GM23248 (cell line): ENCODE data around the gene TTR. TPM values are rescaled to one million over a fixed set of nuclear protein-coding genes. Genes with fewer than 3 reads are reported as not detected.

Experiments used
- DNase-seq: peaks from one replicate; pipeline ENCODE4 v3.0.0-alpha.2; 2015
- H2AFZ ChIP-seq: fragments of 200-600 bp; sonication (generic); 2 replicates; pipeline ENCODE4 v1.6.1; 2016; ENCODE audit warnings: antibody characterized with exemption
- H3F3A ChIP-seq: fragments of 200-600 bp; sonication (generic); 2 replicates; pipeline ENCODE4 v1.6.1; 2016; ENCODE audit warnings: mild to moderate bottlenecking, antibody characterized with exemption, mixed run types; ENCODE audit not compliant: insufficient read depth
- H3K27ac ChIP-seq: fragments of 200-600 bp; sonication (generic); 2 replicates; pipeline ENCODE4 v1.5.1; 2016; ENCODE audit warnings: mild to moderate bottlenecking
- H3K27me3 ChIP-seq: fragments of 200-600 bp; sonication (generic); replicated peaks from 2 replicates; pipeline ENCODE4 v1.6.1; 2016; ENCODE audit warnings: mild to moderate bottlenecking; ENCODE audit not compliant: insufficient read depth
- H3K36me3 ChIP-seq: fragments of 200-600 bp; sonication (generic); 2 replicates; pipeline ENCODE4 v1.6.1; 2016; ENCODE audit warnings: low read depth, mild to moderate bottlenecking
- H3K4me1 ChIP-seq: fragments of 200-600 bp; sonication (generic); 2 replicates; pipeline ENCODE4 v1.6.1; 2016; ENCODE audit warnings: mild to moderate bottlenecking; ENCODE audit not compliant: insufficient read depth
- H3K4me2 ChIP-seq: fragments of 200-600 bp; sonication (generic); one replicate; pipeline ENCODE4 v1.6.1; 2016; ENCODE audit warnings: mild to moderate bottlenecking; ENCODE audit not compliant: unreplicated experiment
- H3K4me3 ChIP-seq: fragments of 200-600 bp; sonication (generic); 2 replicates; pipeline ENCODE4 v1.5.1; 2016; ENCODE audit warnings: mild to moderate bottlenecking
- H3K79me2 ChIP-seq: fragments of 200-600 bp; sonication (generic); 2 replicates; pipeline ENCODE4 v1.6.1; 2016; ENCODE audit warnings: mild to moderate bottlenecking; ENCODE audit not compliant: insufficient read depth
- H3K9ac ChIP-seq: fragments of 200-600 bp; sonication (generic); 2 replicates; pipeline ENCODE4 v1.6.1; 2016; ENCODE audit warnings: mild to moderate bottlenecking
- H3K9me2 ChIP-seq: fragments of 200-600 bp; sonication (generic); 2 replicates; pipeline ENCODE4 v1.6.1; 2016; ENCODE audit warnings: mixed run types, mild to moderate bottlenecking, moderate library complexity; ENCODE audit not compliant: insufficient read depth
- H3K9me3 ChIP-seq: fragments of 200-600 bp; sonication (generic); one replicate; pipeline ENCODE4 v1.6.1; 2017; ENCODE audit warnings: low read depth
- H4K20me1 ChIP-seq: fragments of 200-600 bp; sonication (generic); 2 replicates; pipeline ENCODE4 v1.6.0; 2016; ENCODE audit not compliant: insufficient read depth
- EZH2 ChIP-seq: fragments of 200-600 bp; sonication (generic); IDR thresholded peaks from 2 replicates; pipeline ENCODE4 v1.6.1; 2018; ENCODE audit warnings: antibody characterized with exemption, mild to moderate bottlenecking; ENCODE audit not compliant: insufficient read depth, poor library complexity, severe bottlenecking
- EZH2phosphoT487 ChIP-seq: fragments of 200-600 bp; sonication (generic); IDR thresholded peaks from 2 replicates; pipeline ENCODE4 v1.6.1; 2018; ENCODE audit warnings: antibody characterized with exemption, moderate library complexity, mild to moderate bottlenecking, low read depth; ENCODE audit not compliant: insufficient read depth
- WGBS, 2 experiments: methylation state at CpG; one replicate each; pipeline ENCODE4 v1.1.6; 2015 to 2017; ENCODE audit warnings: low lambda C conversion rate in 2 of 2, low coverage in 1 of 2; ENCODE audit errors: missing lambda C conversion rate in 2 of 2; 5-methylcytosine and 5-hydroxymethylcytosine counted together
- in situ Hi-C: fragments of 300-500 bp; cut with MboI; formaldehyde crosslinking; loops from 2 replicates; pipeline ENCODE4 v1.15.0; 2020
- polyA plus RNA-seq: library from polyadenylated mRNA; unstranded; fragments of >200 nt; fragmentation: Nextera tagmentation; extraction: Ambion mirVana; gene quantifications from 2 replicates; pipeline ENCODE4 v1.2.1, GENCODE V29; 2016
- total RNA-seq: library from RNA; depleted of rRNA; stranded (reverse); fragments of >200 nt; shearing (Covaris generic); gene quantifications from 2 replicates; pipeline ENCODE4 v1.2.3, GENCODE V29; 2014

The TTR gene
- total and polyA plus RNA-seq, 2 experiments from 2014 or later = not detected

GRCh38 chr18:31616586-31616985 is 24.9 kb downstream of the TTR start:
- TF ChIP-seq EZH2 (no peak), EZH2phosphoT487 (no peak)
- Histone ChIP-seq H2AFZ (no peak overlapping the region), H3F3A (no peaks in the 10 kb centered on the region), H3K4me2 (no peak overlapping the region), H3K36me3 (no peaks in the 10 kb centered on the region), H3K9ac (no peak overlapping the region), H3K9me3 (no peaks in the 10 kb centered on the region), H3K4me3 (no peak overlapping the region), H3K79me2 (no peaks in the 10 kb centered on the region), H3K9me2 (no peaks in the 10 kb centered on the region), H4K20me1 (no peaks in the 10 kb centered on the region), H3K4me1 (no peaks in the 10 kb centered on the region), H3K27ac (no peak overlapping the region), H3K27me3 (no peaks in the 10 kb centered on the region)
- no peak for DNase-seq
- in situ Hi-C loops = no loop called here
- 60 to 63% methylated on average over 4 of the region's 4 CpGs for WGBS, 2 experiments

DNA sequence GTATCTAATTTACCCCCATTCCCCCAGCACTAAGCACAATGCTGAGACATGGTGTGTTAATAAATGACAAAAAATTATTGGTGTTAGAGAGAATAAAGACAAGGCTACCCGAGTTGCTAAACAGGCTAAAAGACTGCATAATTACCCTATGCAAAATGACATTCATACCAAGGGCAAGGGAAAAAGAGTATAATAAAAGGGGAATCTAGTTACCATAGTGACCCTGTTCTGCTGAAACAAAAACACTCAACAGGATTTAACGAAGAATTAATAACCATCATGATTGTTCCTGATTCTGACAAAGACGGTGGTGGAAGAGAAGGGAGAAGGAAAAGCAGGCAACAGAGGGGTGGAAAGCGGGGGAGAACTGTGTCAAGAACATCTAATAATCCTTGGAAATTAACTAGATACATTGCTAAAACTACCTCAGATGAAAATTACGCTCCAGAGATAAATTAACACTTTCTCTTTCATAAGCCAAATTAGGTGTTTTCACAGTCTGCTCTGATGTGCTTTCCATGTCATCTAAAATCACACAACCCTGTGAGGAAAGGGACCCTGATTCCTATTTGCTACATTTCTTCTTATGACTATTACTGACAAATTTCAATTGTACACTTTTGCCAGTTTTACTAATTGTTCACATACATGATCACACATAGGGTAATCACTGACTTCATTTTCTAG is 25.5 kb downstream of the TTR start:
- Histone ChIP-seq H3K9ac (no peak overlapping the region), H3K27me3 (no peaks in the 10 kb centered on the region), H3K4me1 (no peaks in the 10 kb centered on the region), H4K20me1 (no peaks in the 10 kb centered on the region), H3K79me2 (no peaks in the 10 kb centered on the region), H3K4me2 (no peak overlapping the region), H3K27ac (no peak overlapping the region), H3K9me3 (no peaks in the 10 kb centered on the region), H3K36me3 (no peaks in the 10 kb centered on the region), H3K4me3 (no peak overlapping the region), H3K9me2 (no peaks in the 10 kb centered on the region), H2AFZ (no peak overlapping the region), H3F3A (no peaks in the 10 kb centered on the region)
- TF ChIP-seq EZH2 = no peak
- no peak for DNase-seq
- 35% methylated on average over 5 of the region's 5 CpGs for WGBS, 2 experiments
- in situ Hi-C loops = no loop called here

GRCh38 chr18:31618801-31619200 is 27.1 kb downstream of the TTR start:
- H3K4me1 ChIP-seq = no peaks in the 10 kb centered on the region
- H3K4me2 ChIP-seq = no peak overlapping the region
- WGBS, 2 experiments = 84 to 87% methylated on average over 5 of the region's 5 CpGs
- in situ Hi-C loops = no loop called here
- no peaks in the 10 kb centered on the region for H3K79me2 ChIP-seq
- DNase-seq = no peak
- H2AFZ ChIP-seq = no peak overlapping the region
- no peak for TF ChIP-seq EZH2
- TF ChIP-seq EZH2phosphoT487 = no peak
- no peaks in the 10 kb centered on the region for H3K9me2 ChIP-seq
- no peaks in the 10 kb centered on the region for H4K20me1 ChIP-seq
- no peaks in the 10 kb centered on the region for H3K9me3 ChIP-seq
- H3K9ac ChIP-seq = no peak overlapping the region
- H3F3A ChIP-seq = no peaks in the 10 kb centered on the region
- H3K27ac ChIP-seq = no peak overlapping the region
- no peak overlapping the region for H3K4me3 ChIP-seq
- no peaks in the 10 kb centered on the region for H3K27me3 ChIP-seq
- no peaks in the 10 kb centered on the region for H3K36me3 ChIP-seq

DNA sequence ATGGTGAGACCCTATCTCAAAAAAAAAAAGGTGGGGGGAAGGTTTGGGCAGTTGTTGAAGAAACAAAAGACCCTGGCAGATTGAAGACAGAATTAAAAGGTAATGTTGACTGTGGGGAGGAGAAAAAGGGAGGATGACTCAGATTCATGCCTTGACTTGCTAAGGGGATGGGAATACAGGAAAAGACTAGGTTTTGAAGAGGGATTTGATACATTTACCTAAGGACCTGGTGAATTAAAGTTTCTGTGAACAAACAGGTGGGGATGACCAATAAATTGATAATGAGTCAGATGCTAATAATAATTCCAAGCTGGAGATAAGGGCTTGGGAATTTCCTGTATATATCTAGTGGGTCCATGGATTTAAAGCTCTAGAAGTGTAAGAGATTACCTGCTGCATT is 27.6 kb downstream of the TTR start:
- H2AFZ ChIP-seq = no peak overlapping the region
- no peaks in the 10 kb centered on the region for H3K79me2 ChIP-seq
- no peaks in the 10 kb centered on the region for H3K27me3 ChIP-seq
- H3K36me3 ChIP-seq = no peaks in the 10 kb centered on the region
- H3K9me2 ChIP-seq = no peaks in the 10 kb centered on the region
- no peak overlapping the region for H3K9ac ChIP-seq
- no peak for TF ChIP-seq EZH2phosphoT487
- TF ChIP-seq EZH2 = no peak
- in situ Hi-C loops = no loop called here
- H3K9me3 ChIP-seq = no peaks in the 10 kb centered on the region
- no peak for DNase-seq
- no peaks in the 10 kb centered on the region for H4K20me1 ChIP-seq
- H3K4me1 ChIP-seq = no peaks in the 10 kb centered on the region
- H3F3A ChIP-seq = no peaks in the 10 kb centered on the region
- H3K4me3 ChIP-seq = no peak overlapping the region
- H3K27ac ChIP-seq = no peak overlapping the region
- H3K4me2 ChIP-seq = no peak overlapping the region
